M059J (cell line): ENCODE data around the gene CACHD1. TPM values are rescaled to one million over a fixed set of nuclear protein-coding genes. Genes with fewer than 3 reads are reported as not detected.

Source experiments
- DNase-seq: peaks from one replicate; pipeline ENCODE4 v3.0.0-alpha.2; 2012; ENCODE audit warnings: low read depth
- total RNA-seq: library from RNA; depleted of rRNA; stranded (reverse); fragments of >200 nt; shearing (Covaris generic); gene quantifications from 2 replicates; pipeline ENCODE4 v1.2.3, GENCODE V29; 2014; rRNA removed

Gene CACHD1
- 0.74 and 2.1 TPM in 2 replicates for total RNA-seq

DNA sequence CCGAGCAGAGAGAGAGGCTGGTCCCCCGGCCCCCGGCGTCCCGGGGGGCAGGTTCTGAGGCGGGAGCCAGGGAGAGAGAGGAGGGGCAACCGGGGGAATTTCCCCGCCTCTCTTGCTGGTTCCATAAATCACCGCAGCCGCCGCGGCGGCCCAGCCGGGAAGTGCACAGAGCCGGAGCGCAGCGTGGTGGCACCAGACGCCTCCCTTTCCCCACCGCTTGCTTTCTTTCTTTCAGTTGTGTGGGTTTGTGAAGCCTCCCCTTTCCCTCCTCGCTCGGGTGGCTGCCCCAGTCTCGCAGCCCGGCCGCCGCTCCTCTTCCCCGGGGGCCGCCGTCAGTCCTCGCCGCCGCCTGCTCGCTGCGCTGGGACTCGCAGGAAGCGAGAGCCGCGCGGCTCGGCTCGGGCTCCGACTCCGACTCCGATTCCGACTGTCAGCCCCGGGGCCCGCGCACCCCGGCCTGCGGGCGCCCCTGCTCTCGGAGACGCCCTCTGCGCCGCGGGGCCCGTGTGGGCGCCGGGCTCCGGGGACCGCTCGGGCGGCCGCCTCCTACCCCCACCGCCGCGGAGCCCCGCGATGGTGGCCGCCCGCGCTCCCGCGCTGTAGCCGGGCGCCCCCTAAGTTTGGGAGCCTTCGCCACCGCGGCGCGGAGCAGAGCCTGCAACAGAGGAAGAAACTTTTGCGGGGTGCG, at the start of gene CACHD1:
Gene CACHD1 (plus strand): TSS at position 153 of the 688 bp plus-strand sequence. CDS start 616 bp downstream, outside the sequence.
- DNase-seq, result peak; percentile 56

GRCh38 chr1:64421377-64421776, 48.6 kb upstream of the CACHD1 start:
- DNase-seq, result peak; percentile 9

GRCh38 chr1:64423526-64423925, 46.4 kb upstream of the CACHD1 start:
- no peak for DNase-seq

DNA sequence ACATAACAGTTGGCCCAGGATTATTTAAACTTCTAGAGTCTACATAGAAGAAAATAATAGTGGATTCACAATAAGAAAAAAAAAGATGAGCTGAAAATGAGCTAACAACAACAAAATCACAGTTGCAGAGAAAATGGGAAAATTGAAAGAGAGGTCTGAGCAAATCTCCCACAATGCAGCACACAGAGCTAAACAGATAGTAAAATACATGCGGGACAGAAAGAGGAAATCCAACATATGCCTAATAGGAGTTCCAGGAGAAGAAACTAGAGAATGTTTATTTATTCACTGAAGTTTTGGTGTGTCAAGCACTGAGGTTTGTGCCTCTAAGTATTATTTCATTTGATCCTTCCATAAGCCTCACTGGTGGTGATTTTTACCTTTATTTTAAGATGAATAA, 45.5 kb upstream of the CACHD1 start:
- DNase-seq, result no peak

GRCh38 chr1:64425521-64425920, 44.4 kb upstream of the CACHD1 start:
- DNase-seq, result no peak

DNA sequence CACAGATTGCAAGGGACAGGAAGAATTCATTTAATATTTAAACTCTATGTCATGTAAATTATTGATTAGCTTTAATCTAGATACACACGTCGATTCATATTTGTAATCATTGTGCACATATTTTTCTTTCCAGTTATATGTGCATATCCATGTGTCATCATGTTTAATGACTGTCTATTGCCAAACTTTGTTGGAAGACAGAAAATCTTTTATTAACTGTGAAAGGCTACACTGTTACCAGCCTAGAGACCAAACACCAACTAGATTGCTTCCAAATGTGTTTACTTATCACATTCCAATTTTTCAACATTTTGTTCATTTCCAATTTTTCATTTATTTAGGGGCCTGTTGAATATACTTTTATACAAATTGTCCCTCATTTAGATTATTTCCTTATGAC, 43.2 kb upstream of the CACHD1 start:
- no peak for DNase-seq

DNA sequence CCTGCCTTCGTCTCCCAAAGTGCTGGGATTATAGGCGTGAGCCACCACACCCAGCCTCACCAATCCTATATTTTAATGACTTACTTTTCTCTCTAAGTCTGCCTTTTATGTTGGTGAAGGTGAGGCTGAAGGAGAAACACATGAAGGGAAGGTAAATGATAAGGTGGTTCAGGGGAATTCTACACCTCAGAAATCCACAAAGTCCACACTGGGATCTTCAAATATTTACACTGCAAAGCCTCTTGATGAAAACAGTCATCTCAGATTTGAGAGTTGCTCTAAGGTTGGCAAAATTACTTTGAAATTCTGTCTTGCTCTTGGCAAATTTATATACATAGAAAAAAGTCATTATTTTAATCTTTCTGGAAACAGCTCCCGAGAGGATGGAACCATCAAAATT, 42.0 kb upstream of the CACHD1 start:
- no peak for DNase-seq

GRCh38 chr1:64433308-64433707, 36.6 kb upstream of the CACHD1 start:
- no peak for DNase-seq

DNA sequence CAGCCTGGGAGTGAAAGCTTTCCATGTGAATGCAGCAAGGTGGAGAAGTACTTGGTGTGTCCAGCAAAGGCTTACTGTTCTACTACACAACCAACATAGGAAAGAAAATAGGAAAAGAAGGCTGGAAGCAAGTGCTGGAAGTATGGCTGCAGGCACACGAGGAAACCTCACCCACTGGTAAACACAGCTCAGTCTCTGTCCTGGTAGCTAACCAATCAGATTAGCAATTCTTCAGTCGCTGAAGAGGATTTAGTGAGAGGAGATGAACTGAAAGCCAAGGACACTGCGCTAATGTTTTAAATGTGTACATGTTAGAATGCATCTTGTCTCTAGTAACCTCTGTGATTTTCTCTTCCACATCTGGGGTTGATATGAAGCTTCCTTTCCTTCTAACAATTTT, 36.2 kb upstream of the CACHD1 start:
- DNase-seq, result no peak

DNA sequence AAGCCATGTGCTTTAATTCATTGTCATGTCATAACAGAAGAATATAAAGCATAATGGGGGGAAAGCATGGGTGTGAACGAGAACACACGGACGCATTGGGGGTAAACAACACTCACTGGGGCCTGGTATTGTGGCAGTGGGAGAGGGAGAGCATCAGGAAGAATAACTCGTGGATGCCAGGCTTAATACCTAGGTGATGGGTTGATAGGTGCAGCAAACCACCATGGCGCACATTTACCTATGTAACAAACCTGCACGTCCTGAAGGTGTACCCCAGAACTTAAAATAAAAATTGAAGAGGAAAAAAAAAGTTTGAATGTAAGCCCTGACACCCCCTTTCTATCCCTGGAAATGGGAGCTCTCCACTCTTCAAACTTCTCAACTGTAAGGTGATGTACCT, 34.9 kb upstream of the CACHD1 start:
- DNase-seq, result no peak

- DNase-seq, result no peak
Measured at GRCh38 chr1:64437453-64437852, 32.5 kb upstream of the CACHD1 start.

DNA sequence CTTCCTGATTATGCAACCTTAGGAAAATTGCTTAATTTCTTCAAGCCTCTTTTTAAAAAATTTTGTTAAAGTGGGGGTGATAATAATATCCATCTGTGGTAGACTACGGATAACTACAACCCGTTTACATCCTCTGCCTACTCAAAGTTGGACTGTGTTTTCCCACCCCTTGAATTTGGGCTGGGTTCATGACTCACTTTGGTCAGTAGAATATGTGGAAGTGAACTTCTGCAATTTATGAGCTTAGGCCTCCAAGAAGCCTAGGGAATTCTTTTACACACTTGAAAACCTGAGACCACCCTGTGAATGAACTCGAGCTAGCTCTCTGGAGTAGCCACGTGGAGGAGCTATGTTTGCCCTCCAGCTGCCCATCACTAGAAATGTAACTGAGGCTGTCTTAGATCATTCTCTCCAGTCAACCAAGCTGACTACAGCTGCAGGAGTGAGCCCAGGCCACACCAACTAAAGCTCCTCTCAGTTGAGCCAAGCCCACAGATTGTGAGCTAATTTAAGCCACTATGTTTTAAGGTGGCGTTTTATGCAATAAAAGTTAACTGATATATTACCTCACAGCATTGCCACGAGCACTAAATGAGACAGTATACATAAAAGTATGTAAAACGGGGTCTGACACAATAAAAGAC, 29.6 kb upstream of the CACHD1 start:
- no peak for DNase-seq

DNA sequence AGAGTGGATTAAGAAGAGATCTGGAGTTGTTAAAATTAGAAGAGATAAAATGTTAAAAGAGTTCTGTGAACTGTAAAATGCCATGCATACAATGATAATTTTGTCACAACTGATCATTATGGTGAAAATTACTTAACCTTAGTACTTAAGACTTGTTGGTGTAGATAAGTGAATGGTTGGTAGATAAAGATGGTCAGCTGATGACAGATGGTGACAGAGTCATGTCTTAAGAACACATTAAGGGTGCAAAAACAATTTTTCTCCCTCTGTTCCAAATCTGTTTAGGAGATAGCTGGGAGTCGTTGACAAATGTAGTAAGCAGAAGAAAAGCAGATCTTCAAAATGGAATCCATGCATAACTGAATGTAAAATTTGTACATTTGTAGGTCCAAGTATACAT, 18.5 kb upstream of the CACHD1 start:
- DNase-seq, result no peak

DNA sequence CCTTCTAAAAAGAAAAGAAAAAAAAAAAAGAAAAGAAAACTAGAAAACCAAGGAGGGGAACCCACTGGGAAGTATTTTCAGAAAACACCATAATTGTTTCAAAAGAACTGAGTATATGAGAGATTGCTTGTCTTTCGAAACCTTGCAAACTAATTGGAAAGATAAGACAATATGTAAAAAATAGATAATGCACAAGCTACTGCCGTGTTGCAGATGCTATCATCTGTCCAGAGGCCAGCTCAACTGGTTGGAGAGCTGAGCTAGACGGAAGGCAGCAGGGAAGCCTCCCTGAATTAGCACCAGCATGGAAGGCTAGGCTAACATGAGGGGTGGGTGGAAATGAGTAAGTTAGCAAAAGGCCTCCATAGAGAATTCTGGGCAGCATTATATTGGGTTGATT, 16.2 kb upstream of the CACHD1 start:
- no peak for DNase-seq

DNA sequence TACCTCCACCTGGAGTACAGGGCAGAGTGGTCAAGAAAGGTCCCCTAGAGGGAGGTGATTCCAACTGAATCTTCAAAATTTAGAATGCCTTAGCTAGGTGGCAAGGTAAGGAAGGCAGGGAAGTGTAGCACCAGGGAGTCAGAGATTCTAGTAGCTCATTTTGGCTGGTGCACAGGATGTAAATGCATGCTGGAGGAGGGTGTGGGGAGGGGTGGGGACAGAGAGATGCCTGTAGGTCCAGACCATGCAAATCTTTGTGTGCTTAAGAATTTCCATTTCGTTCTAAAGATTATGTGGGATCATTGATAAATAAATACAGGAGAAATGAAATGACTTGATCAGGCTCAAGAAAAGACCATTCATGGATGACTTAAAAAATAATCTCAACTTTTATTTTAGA, 11.0 kb upstream of the CACHD1 start:
- no peak for DNase-seq

DNA sequence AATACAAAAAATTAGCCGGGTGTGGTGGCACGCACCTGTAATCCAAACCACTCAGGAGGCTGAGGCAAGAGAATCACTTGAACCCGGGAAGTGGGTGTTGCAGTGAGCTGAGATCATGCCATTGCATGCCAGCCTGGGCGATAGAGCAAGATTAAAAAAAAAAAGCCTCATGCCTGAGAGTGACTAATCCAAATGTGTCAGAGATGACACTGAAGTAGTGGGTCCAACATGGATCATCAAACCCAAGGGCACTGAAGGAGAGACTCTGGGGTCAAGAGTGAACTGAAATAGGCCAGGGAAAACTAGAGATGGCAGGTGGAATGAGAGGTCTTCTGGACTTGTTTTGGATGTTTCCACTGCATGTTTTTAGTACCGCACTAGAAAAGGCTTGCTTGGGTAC, 10.2 kb upstream of the CACHD1 start:
- peak; percentile 10 for DNase-seq

DNA sequence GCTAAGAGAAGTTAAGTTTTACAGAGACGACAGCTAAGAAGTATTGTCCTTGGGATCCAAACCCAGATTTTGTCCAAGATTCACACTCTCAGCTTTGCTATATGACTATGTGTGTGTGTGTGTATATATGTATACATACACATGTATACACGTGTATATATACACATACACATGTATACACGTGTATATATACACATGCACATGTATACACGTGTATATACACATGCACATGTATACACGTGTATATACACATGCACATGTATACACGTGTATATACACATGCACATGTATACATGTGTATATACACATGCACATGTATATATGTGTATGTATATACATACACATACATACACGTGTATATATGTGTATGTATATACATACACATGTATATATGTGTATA, 3.9 kb upstream of the CACHD1 start:
- DNase-seq, result no peak

DNA sequence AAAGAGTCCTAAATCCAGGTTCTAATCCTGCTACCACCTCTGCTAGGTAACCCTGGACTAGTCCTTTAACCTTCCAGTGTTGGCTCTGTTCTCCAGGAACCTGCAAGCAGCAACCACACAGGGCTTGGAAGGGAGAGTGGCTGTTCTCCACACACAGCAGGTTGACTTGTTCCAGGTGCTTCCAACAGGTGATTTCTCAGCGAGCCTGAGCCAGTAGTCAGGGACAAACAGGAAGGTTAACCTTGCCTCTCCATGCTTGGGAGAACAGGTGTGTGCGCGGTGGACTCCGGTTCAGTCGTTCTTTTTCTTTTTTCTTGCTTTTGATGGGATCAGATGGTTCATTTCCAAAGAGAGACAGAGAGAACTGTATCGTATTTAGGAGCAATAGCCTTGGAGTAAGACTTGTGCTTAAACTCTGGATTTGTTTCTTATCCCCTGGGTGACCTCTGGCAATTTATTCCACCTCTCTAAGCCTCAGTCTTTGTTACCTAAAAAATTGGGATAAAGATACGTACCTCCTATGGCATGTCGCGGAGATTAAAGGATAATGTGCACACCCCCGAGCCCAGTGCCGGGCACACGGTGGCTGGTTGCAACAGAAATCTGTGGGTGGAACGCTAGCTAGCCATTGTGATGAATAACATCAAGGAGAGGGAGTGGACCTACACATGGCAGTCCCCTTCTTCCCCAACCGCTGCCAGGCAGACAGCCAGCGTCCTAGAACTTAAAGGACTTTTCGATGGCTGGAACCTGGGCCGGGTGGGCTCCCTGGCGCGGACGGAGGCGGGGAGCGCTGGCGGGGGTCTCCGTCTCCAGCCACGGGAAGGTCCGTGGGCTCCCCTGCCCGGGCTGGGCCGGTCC, 583 bp upstream of the CACHD1 start:
- DNase-seq, result no peak

GRCh38 chr1:64470665-64471217, 812 bp downstream of the CACHD1 start:
- DNase-seq, result no peak

GRCh38 chr1:64471218-64472039, 1.5 kb downstream of the CACHD1 start:
- DNase-seq, result no peak

DNA sequence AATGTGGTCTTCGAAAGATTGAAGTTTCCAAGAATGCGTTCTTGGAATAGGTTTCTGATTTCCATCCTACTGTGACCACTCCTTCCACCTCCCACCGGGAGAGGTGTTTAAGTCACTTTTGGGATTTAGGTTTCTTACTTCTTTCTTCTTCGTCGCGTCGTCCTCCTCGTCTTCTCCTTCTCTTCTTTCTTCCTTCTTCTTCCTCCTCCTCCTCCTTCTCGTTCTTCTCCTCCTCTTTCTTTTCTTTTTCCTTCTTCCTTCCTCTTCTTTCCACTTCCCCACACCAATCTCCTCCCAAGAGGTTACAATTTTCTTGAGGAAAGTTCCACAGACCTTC, 2.1 kb downstream of the CACHD1 start:
- DNase-seq, result no peak

GRCh38 chr1:64472805-64473204, 2.9 kb downstream of the CACHD1 start:
- DNase-seq, result no peak
